BLaER1 treated with 17β-estradiol and CSF1 and Interleukin-3, amounts not matched to agents 10 nM and 100 nM (cell line): ENCODE measurements around the gene NAA60.

ENCODE experiments used
- H3K27ac ChIP-seq, 11 experiments: shearing (Covaris generic); formaldehyde crosslinking; 2 replicates each; pipeline ENCODE4 v1.8.1; 2022
- H3K27me3 ChIP-seq, 11 experiments: shearing (Covaris generic); formaldehyde crosslinking; 2 replicates each; pipeline ENCODE4 v1.8.1; 2022
- H3K36me3 ChIP-seq, 11 experiments: shearing (Covaris generic); formaldehyde crosslinking; 2 replicates each; pipeline ENCODE4 v1.8.1; 2022
- H3K4me1 ChIP-seq, 10 experiments: shearing (Covaris generic); formaldehyde crosslinking; 2 replicates each; pipeline ENCODE4 v1.8.1; 2022
- H3K4me2 ChIP-seq, 11 experiments: shearing (Covaris generic); formaldehyde crosslinking; 2 replicates each; pipeline ENCODE4 v1.8.1; 2022
- H3K4me3 ChIP-seq, 10 experiments: shearing (Covaris generic); formaldehyde crosslinking; 2 replicates each; pipeline ENCODE4 v1.8.1; 2022
- H3K9ac ChIP-seq, 11 experiments: shearing (Covaris generic); formaldehyde crosslinking; 2 replicates each; pipeline ENCODE4 v1.8.1; 2022
- H3K9me3 ChIP-seq, 11 experiments: shearing (Covaris generic); formaldehyde crosslinking; replicated peaks in 1 of 11; 2 replicates each; pipeline ENCODE4 v1.8.1; 2022
- H4K20me1 ChIP-seq, 11 experiments: shearing (Covaris generic); formaldehyde crosslinking; 2 replicates each; pipeline ENCODE4 v1.8.1; 2022
- Cebpa-rat ChIP-seq, 11 experiments: shearing (Covaris generic); IDR thresholded peaks; 2 replicates each; pipeline ENCODE4 v1.8.1; 2022

NAA60 gene

GRCh38 chr16:3508736-3509135 lies 65.3 kb downstream of the NAA60 start:
- Histone ChIP-seq H3K36me3 (peaks cover 56 to 92% (median 76%) of the 10 kb centered on the region in 11 experiments), H3K4me1 (peaks cover 0 to 26% (median 2%) of the 10 kb centered on the region in 10 experiments; a peak in 14 of 20 replicates), H4K20me1 (no peaks in the 10 kb centered on the region), H3K27me3 (no peaks in the 10 kb centered on the region), H3K27ac (no peak overlapping the region), H3K4me2 (peak overlapping the region in 1 of 11 experiments; percentile 23; a peak in 1 of 22 replicates), H3K4me3 (no peak overlapping the region), H3K9ac (no peak overlapping the region), H3K9me3 (no peaks in the 10 kb centered on the region)
- TF ChIP-seq Cebpa-rat (IDR thresholded peaks at IDR 0.05) = no peak

- no peak overlapping the region for H3K27ac ChIP-seq
- H3K4me2 ChIP-seq = no peak overlapping the region
- H4K20me1 ChIP-seq = no peaks in the 10 kb centered on the region
- peaks cover 64 to 99% (median 80%) of the 10 kb centered on the region in 11 experiments for H3K36me3 ChIP-seq
- H3K9me3 ChIP-seq = no peaks in the 10 kb centered on the region
- peaks cover 0 to 23% (median 0%) of the 10 kb centered on the region in 10 experiments; a peak in 7 of 20 replicates for H3K4me1 ChIP-seq
- H3K9ac ChIP-seq = peak overlapping the region in 1 of 11 experiments; percentile 48; a peak in 1 of 22 replicates
- no peaks in the 10 kb centered on the region for H3K27me3 ChIP-seq
- H3K4me3 ChIP-seq = no peak overlapping the region
- TF ChIP-seq Cebpa-rat (IDR thresholded peaks at IDR 0.05) = no peak
These were observed 66.0 kb downstream of the NAA60 start for GRCh38 chr16:3509470-3509928.

- peaks cover 0 to 14% (median 0%) of the 10 kb centered on the region in 10 experiments; a peak in 6 of 20 replicates for H3K4me1 ChIP-seq
- H4K20me1 ChIP-seq = no peaks in the 10 kb centered on the region
- no peaks in the 10 kb centered on the region for H3K27me3 ChIP-seq
- H3K36me3 ChIP-seq = peaks cover 72 to 99% (median 80%) of the 10 kb centered on the region in 11 experiments
- no peak for TF ChIP-seq Cebpa-rat (IDR thresholded peaks at IDR 0.05)
- no peak overlapping the region for H3K27ac ChIP-seq
- H3K9ac ChIP-seq = no peak overlapping the region
- H3K4me2 ChIP-seq = no peak overlapping the region
- H3K4me3 ChIP-seq = no peak overlapping the region
- H3K9me3 ChIP-seq = no peaks in the 10 kb centered on the region
These were observed 66.9 kb downstream of the NAA60 start for GRCh38 chr16:3510416-3510815.

GRCh38 chr16:3511286-3512180 lies 68.1 kb downstream of the NAA60 start:
- H3K36me3 ChIP-seq = peaks cover 71 to 99% (median 83%) of the 10 kb centered on the region in 11 experiments
- no peaks in the 10 kb centered on the region for H4K20me1 ChIP-seq
- H3K9ac ChIP-seq = no peak overlapping the region
- no peak for TF ChIP-seq Cebpa-rat (IDR thresholded peaks at IDR 0.05)
- no peaks in the 10 kb centered on the region for H3K27me3 ChIP-seq
- H3K4me1 ChIP-seq = peaks cover 0 to 14% (median 0%) of the 10 kb centered on the region in 10 experiments; a peak in 5 of 20 replicates
- no peaks in the 10 kb centered on the region for H3K9me3 ChIP-seq
- no peak overlapping the region for H3K27ac ChIP-seq
- no peak overlapping the region for H3K4me2 ChIP-seq
- no peak overlapping the region for H3K4me3 ChIP-seq

- no peaks in the 10 kb centered on the region for H3K9me3 ChIP-seq
- H3K36me3 ChIP-seq = peaks cover 68 to 100% (median 92%) of the 10 kb centered on the region in 11 experiments
- H4K20me1 ChIP-seq = no peaks in the 10 kb centered on the region
- H3K27me3 ChIP-seq = no peaks in the 10 kb centered on the region
- no peak for TF ChIP-seq Cebpa-rat (IDR thresholded peaks at IDR 0.05)
- no peak overlapping the region for H3K27ac ChIP-seq
- H3K4me3 ChIP-seq = no peak overlapping the region
- peaks cover 0 to 7% (median 0%) of the 10 kb centered on the region in 10 experiments; a peak in 4 of 20 replicates for H3K4me1 ChIP-seq
- H3K9ac ChIP-seq = peak overlapping the region in 1 of 11 experiments; percentile 11; a peak in 1 of 22 replicates
- H3K4me2 ChIP-seq = no peak overlapping the region
These were observed 70.6 kb downstream of the NAA60 start for GRCh38 chr16:3513892-3514583.

GRCh38 chr16:3514621-3515020 lies 71.1 kb downstream of the NAA60 start:
- Histone ChIP-seq H3K4me1 (peaks cover 0 to 2% (median 0%) of the 10 kb centered on the region in 10 experiments; a peak in 4 of 20 replicates), H4K20me1 (no peaks in the 10 kb centered on the region), H3K9me3 (no peaks in the 10 kb centered on the region), H3K27ac (no peak overlapping the region), H3K9ac (peak overlapping the region in 1 of 11 experiments; percentile 11; a peak in 1 of 22 replicates), H3K4me2 (no peak overlapping the region), H3K36me3 (peaks cover 64 to 100% (median 92%) of the 10 kb centered on the region in 11 experiments), H3K4me3 (no peak overlapping the region), H3K27me3 (no peaks in the 10 kb centered on the region)
- no peak for TF ChIP-seq Cebpa-rat (IDR thresholded peaks at IDR 0.05)

- Histone ChIP-seq H3K27ac (no peak overlapping the region), H3K27me3 (no peaks in the 10 kb centered on the region), H3K4me1 (no peaks in the 10 kb centered on the region), H3K36me3 (peaks cover 69 to 100% (median 94%) of the 10 kb centered on the region in 11 experiments), H4K20me1 (no peaks in the 10 kb centered on the region), H3K9ac (no peak overlapping the region), H3K4me3 (no peak overlapping the region), H3K4me2 (no peak overlapping the region), H3K9me3 (no peaks in the 10 kb centered on the region)
- TF ChIP-seq Cebpa-rat (IDR thresholded peaks at IDR 0.05) = no peak
These were observed 72.4 kb downstream of the NAA60 start for GRCh38 chr16:3515897-3516296.

GRCh38 chr16:3518292-3518985 lies 75.0 kb downstream of the NAA60 start:
- H3K4me1 ChIP-seq = no peaks in the 10 kb centered on the region
- TF ChIP-seq Cebpa-rat (IDR thresholded peaks at IDR 0.05) = no peak
- no peak overlapping the region for H3K9ac ChIP-seq
- no peak overlapping the region for H3K4me2 ChIP-seq
- no peaks in the 10 kb centered on the region for H3K9me3 ChIP-seq
- H3K36me3 ChIP-seq = peaks cover 57 to 98% (median 83%) of the 10 kb centered on the region in 11 experiments
- no peak overlapping the region for H3K27ac ChIP-seq
- H4K20me1 ChIP-seq = no peaks in the 10 kb centered on the region
- H3K4me3 ChIP-seq = no peak overlapping the region
- H3K27me3 ChIP-seq = no peaks in the 10 kb centered on the region

GRCh38 chr16:3518986-3519348 lies 75.5 kb downstream of the NAA60 start:
- Histone ChIP-seq H4K20me1 (no peaks in the 10 kb centered on the region), H3K9ac (no peak overlapping the region), H3K27me3 (no peaks in the 10 kb centered on the region)

More at GRCh38 chr16:3518986-3519348, 75.5 kb downstream of the NAA60 start:
- no peak overlapping the region for H3K27ac ChIP-seq
- H3K9me3 ChIP-seq = no peaks in the 10 kb centered on the region
- no peaks in the 10 kb centered on the region for H3K4me1 ChIP-seq
- no peak overlapping the region for H3K4me3 ChIP-seq
- no peak for TF ChIP-seq Cebpa-rat (IDR thresholded peaks at IDR 0.05)
- no peak overlapping the region for H3K4me2 ChIP-seq
- peaks cover 57 to 98% (median 83%) of the 10 kb centered on the region in 11 experiments for H3K36me3 ChIP-seq
